Measurements from ENCODE around the gene KIF5A. TPM values are rescaled to one million over a fixed set of nuclear protein-coding genes. Genes with fewer than 3 reads are reported as not detected.

KIF5A gene
- total and polyA plus RNA-seq, 4 donors = 0.05 to 0.34 (median 0.14) TPM

DNA sequence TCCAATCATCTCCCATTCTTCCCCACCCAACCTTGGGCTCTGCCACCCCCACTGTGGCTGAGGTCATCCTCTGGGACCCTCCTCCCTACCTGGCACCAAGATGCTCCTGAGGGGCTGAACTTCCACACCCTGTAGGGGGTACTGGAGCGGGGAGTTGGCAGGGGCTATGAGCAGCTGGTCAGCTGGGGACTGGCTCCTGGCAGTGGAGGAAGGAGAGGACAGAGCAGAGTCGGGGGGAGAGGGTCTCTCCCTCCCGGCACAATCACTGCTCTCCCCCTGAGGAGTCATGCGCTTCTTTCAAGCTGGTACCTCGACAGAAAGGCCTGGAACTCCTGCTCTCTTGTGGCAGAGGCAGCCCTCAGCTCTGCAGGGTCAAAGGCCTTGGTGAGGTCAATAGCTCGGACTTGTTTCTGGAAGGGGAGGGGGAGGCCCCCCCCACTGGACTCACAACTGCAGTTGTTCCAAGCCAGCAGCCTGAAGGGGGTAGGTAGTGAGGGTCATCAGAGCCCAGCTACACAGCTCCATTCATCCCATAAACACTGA is 81.1 kb downstream of the KIF5A start:
- H3K36me3 ChIP-seq (ENCODE audit: control insufficient read depth in 4 of 4, insufficient read depth in 4 of 4, low read length in 4 of 4) = no peaks in the 10 kb centered on the region
- H3K9me3 ChIP-seq (ENCODE audit: control insufficient read depth in 4 of 4, insufficient read depth in 3 of 4, low read length in 3 of 4) = peaks cover 0 to 2% (median 0%) of the 10 kb centered on the region in 4 donors
- peak in 1 of 3 donors; percentile 6 for DNase-seq
- peaks cover 0 to 21% (median 9%) of the 10 kb centered on the region in 5 donors for H3K4me1 ChIP-seq (ENCODE audit: control insufficient read depth in 5 of 5, insufficient read depth in 5 of 5, low read length in 5 of 5)
- H3K9ac ChIP-seq (ENCODE audit: insufficient read depth in 1 of 2, low read length in 2 of 2) = no peak overlapping the region
- no peak overlapping the region for H3K4me3 ChIP-seq
- H3K27ac ChIP-seq (ENCODE audit: low read depth in 1 of 2, low read length in 1 of 2) = no peak overlapping the region
- peaks cover 0 to 74% (median 64%) of the 10 kb centered on the region in 3 donors for H3K27me3 ChIP-seq (ENCODE audit: control insufficient read depth in 3 of 3, insufficient read depth in 3 of 3, low read length in 2 of 3)
- WGBS, 2 donors = 62 to 63% methylated on average over 6 of the region's 6 CpGs
- TF ChIP-seq CTCF (IDR thresholded peaks at IDR 0.05; ENCODE audit: control extremely low read depth, extremely low read depth) = no peak
- ATAC-seq (ENCODE audit: insufficient read depth, low FRiP score) = no peak

GRCh38 chr12:57631566-57632072 is 81.8 kb downstream of the KIF5A start:
- no peak for TF ChIP-seq CTCF (IDR thresholded peaks at IDR 0.05; ENCODE audit: control extremely low read depth, extremely low read depth)
- ATAC-seq (ENCODE audit: insufficient read depth, low FRiP score) (no peak), DNase-seq (peak in 1 of 3 donors; percentile 12)
- peaks cover 0 to 2% (median 0%) of the 10 kb centered on the region in 4 donors for H3K9me3 ChIP-seq (ENCODE audit: control insufficient read depth in 4 of 4, insufficient read depth in 3 of 4, low read length in 3 of 4)
- peaks cover 0 to 68% (median 58%) of the 10 kb centered on the region in 3 donors for H3K27me3 ChIP-seq (ENCODE audit: control insufficient read depth in 3 of 3, insufficient read depth in 3 of 3, low read length in 2 of 3)
- H3K4me1 ChIP-seq (ENCODE audit: control insufficient read depth in 5 of 5, insufficient read depth in 5 of 5, low read length in 5 of 5) = peaks cover 0 to 16% (median 9%) of the 10 kb centered on the region in 5 donors
- H3K36me3 ChIP-seq (ENCODE audit: control insufficient read depth in 4 of 4, insufficient read depth in 4 of 4, low read length in 4 of 4) = no peaks in the 10 kb centered on the region
- no peak overlapping the region for H3K27ac ChIP-seq (ENCODE audit: low read depth in 1 of 2, low read length in 1 of 2)
- H3K4me3 ChIP-seq = no peak overlapping the region
- H3K9ac ChIP-seq (ENCODE audit: insufficient read depth in 1 of 2, low read length in 2 of 2) = no peak overlapping the region
- WGBS, 2 donors = 9 to 12% methylated on average over 26 of the region's 26 CpGs

DNA sequence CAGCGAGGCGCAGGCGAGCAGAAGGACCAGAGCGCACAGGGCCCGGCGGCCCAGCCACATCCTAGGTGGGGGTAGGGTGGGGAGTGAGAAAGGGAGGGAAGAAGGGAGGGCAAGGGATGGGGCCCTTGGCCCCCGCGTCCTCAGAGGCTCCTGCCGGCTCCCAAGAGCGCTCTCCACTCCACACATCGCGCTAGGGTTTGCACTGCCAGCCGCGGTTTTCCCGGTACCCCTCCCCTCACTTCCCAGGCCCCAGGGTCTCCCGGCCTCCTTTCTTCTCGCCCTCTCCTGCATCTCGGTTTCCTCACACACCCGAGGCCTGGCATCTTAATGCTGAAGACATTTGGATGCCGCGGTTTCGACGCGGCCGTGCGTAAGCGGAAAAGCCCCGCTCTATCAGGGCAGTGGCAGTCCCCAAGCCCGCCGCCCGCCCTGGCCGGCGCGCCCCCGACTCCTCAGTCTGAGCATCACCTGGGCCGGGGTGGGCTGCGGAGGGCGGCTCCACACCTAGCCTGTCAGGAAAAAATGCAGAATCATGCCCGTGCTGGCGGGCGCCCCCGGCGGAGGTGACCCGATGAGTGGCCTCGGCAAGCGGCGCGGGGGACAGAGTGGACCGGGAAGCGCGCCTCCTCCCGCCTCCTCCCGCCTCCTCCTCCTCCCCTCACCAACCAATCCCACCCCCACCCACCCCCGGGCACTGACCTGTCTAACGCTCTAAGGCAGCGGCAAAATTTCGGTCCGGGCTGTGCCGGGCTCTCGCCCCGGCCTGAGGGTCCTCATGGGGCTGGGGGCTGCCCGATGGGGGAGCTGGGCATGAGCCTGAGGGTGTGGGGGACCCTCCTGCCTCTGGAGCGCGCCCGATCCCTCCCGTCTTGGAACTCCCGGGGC is 82.5 kb downstream of the KIF5A start:
- peaks cover 0 to 2% (median 0%) of the 10 kb centered on the region in 4 donors for H3K9me3 ChIP-seq (ENCODE audit: control insufficient read depth in 4 of 4, insufficient read depth in 3 of 4, low read length in 3 of 4)
- H3K4me3 ChIP-seq = peak overlapping the region; percentile 38
- no peaks in the 10 kb centered on the region for H3K36me3 ChIP-seq (ENCODE audit: control insufficient read depth in 4 of 4, insufficient read depth in 4 of 4, low read length in 4 of 4)
- no peak overlapping the region for H3K9ac ChIP-seq (ENCODE audit: insufficient read depth in 1 of 2, low read length in 2 of 2)
- peaks cover 0 to 16% (median 9%) of the 10 kb centered on the region in 5 donors for H3K4me1 ChIP-seq (ENCODE audit: control insufficient read depth in 5 of 5, insufficient read depth in 5 of 5, low read length in 5 of 5)
- peaks cover 0 to 61% (median 53%) of the 10 kb centered on the region in 3 donors for H3K27me3 ChIP-seq (ENCODE audit: control insufficient read depth in 3 of 3, insufficient read depth in 3 of 3, low read length in 2 of 3)
- no peak for TF ChIP-seq CTCF (IDR thresholded peaks at IDR 0.05; ENCODE audit: control extremely low read depth, extremely low read depth)
- H3K27ac ChIP-seq (ENCODE audit: low read depth in 1 of 2, low read length in 1 of 2) = no peak overlapping the region
- DNase-seq (peak in 1 of 3 donors; percentile 18), ATAC-seq (ENCODE audit: insufficient read depth, low FRiP score) (no peak)
- WGBS, 2 donors = 1% methylated on average over 48 to 67 of the region's 67 CpGs

Data from lung (tissue), 12 donors.